Measurements from ENCODE around the gene CH25H.

Gene CH25H

GRCh38 chr10:89228962-89229361 lies 21.8 kb upstream of the CH25H start:
- no peak for DNase-seq

- no peak for DNase-seq
Measured at GRCh38 chr10:89228146-89228545, 21.0 kb upstream of the CH25H start.

- no peak for DNase-seq
Measured at GRCh38 chr10:89226891-89227290, 19.8 kb upstream of the CH25H start.

GRCh38 chr10:89224739-89225443 lies 17.8 kb upstream of the CH25H start:
- no peak for DNase-seq

GRCh38 chr10:89221919-89222318 lies 14.8 kb upstream of the CH25H start:
- DNase-seq, result no peak

GRCh38 chr10:89219513-89220218 lies 12.5 kb upstream of the CH25H start:
- no peak for DNase-seq

GRCh38 chr10:89217057-89217990 lies 10.2 kb upstream of the CH25H start:
- DNase-seq, result peak in 1 of 2 experiments; percentile 43

GRCh38 chr10:89216056-89216455 lies 8.9 kb upstream of the CH25H start:
- no peak for DNase-seq

GRCh38 chr10:89215511-89215910 lies 8.4 kb upstream of the CH25H start:
- no peak for DNase-seq

GRCh38 chr10:89214566-89215165 lies 7.5 kb upstream of the CH25H start:
- DNase-seq, result no peak

- peak in 1 of 2 experiments; percentile 2 for DNase-seq
Measured at GRCh38 chr10:89213191-89213808, 6.2 kb upstream of the CH25H start.

- no peak for DNase-seq
Measured at GRCh38 chr10:89210794-89211425, 3.8 kb upstream of the CH25H start.

GRCh38 chr10:89209718-89210117 lies 2.6 kb upstream of the CH25H start:
- no peak for DNase-seq

GRCh38 chr10:89207801-89208551 lies 859 bp upstream of the CH25H start:
- DNase-seq, result peak in 1 of 2 experiments; percentile 18

- peak in 1 of 2 experiments; percentile 26 for DNase-seq
Measured at GRCh38 chr10:89206402-89207180, 526 bp downstream of the CH25H start.

GRCh38 chr10:89204621-89205185 lies 2.4 kb downstream of the CH25H start:
- no peak for DNase-seq

- DNase-seq, result no peak
Measured at GRCh38 chr10:89203237-89203636, 3.9 kb downstream of the CH25H start.

GRCh38 chr10:89202033-89202425 lies 5.1 kb downstream of the CH25H start:
- DNase-seq, result no peak

GRCh38 chr10:89201345-89202032 lies 5.6 kb downstream of the CH25H start:
- no peak for DNase-seq
